Upper lobe of left lung (tissue), 6 donors: ENCODE results near the gene ST14. TPM values are rescaled to one million over a fixed set of nuclear protein-coding genes. Genes with fewer than 3 reads are reported as not detected.
A peak's percentile ranks its signal among the peaks of the same experiment; 100 is the strongest.

Experiments
- ATAC-seq, 2 donors: fragments of 200-7000 bp; cut with Tn5 transposase; one replicate each; pipeline ENCODE4 v1.9.1; 2022; ENCODE audit warnings: mild to moderate bottlenecking in 2 of 2, moderate library complexity in 2 of 2; ENCODE audit not compliant: low FRiP score in 2 of 2
- DNase-seq, 2 donors: peaks; one replicate each; pipeline ENCODE4 v3.0.0-alpha.2; 2019 to 2020
- H3K27ac ChIP-seq, 4 donors: fragments of 200-600 bp; sonication (generic); one replicate each; pipeline ENCODE4 v1.5.1; 2016 to 2019
- H3K27me3 ChIP-seq, 4 donors: fragments of 200-600 bp; sonication (generic); one replicate each; pipeline ENCODE4 v1.5.1; 2017 to 2019
- H3K36me3 ChIP-seq, 4 donors: fragments of 200-600 bp; sonication (generic); one replicate each; pipeline ENCODE4 v1.5.1; 2016 to 2019
- H3K4me1 ChIP-seq, 4 donors: fragments of 200-600 bp; sonication (generic); one replicate each; pipeline ENCODE4 v1.5.1; 2018 to 2019
- H3K4me3 ChIP-seq, 4 donors: fragments of 200-600 bp; sonication (generic); one replicate each; pipeline ENCODE4 v1.5.1; 2017 to 2019; ENCODE audit warnings: mild to moderate bottlenecking in 2 of 4, moderate library complexity in 1 of 4
- H3K9me3 ChIP-seq, 4 donors: fragments of 200-600 bp; sonication (generic); one replicate each; pipeline ENCODE4 v1.5.1; 2018 to 2019
- CTCF ChIP-seq, 6 experiments: fragments of 450-650 bp in 4 of 6; fragments of 200-600 bp in 2 of 6; sonication (generic) in 2 of 6; IDR thresholded peaks; one replicate each; pipeline ENCODE4 v1.5.1; 2016 to 2019; ENCODE audit warnings: antibody characterized with exemption in 6 of 6
- EP300 ChIP-seq, 4 donors: sonication (generic); formaldehyde crosslinking; IDR thresholded peaks; one replicate each; pipeline ENCODE4 v1.5.1; 2017; ENCODE audit warnings: antibody characterized with exemption in 4 of 4, control low read depth in 2 of 4
- POLR2A ChIP-seq, 4 donors: fragments of 450-650 bp; IDR thresholded peaks; one replicate each; pipeline ENCODE4 v1.5.1; 2016 to 2017; ENCODE audit warnings: antibody characterized with exemption in 4 of 4, mild to moderate bottlenecking in 2 of 4
- POLR2AphosphoS5 ChIP-seq, 2 donors: sonication (generic); formaldehyde crosslinking; IDR thresholded peaks; one replicate each; pipeline ENCODE4 v1.5.1; 2017; ENCODE audit warnings: antibody characterized with exemption in 2 of 2
- WGBS, 2 donors: methylation state at CpG; one replicate each; pipeline ENCODE4 v1.1.5; 2017 to 2018; 5-methylcytosine and 5-hydroxymethylcytosine counted together
- total RNA-seq, 6 donors: library from RNA; depleted of rRNA in 4 of 6; stranded (reverse); fragments of >200 nt in 4 of 6; gene quantifications; one replicate each; pipeline versions ENCODE4 v1.1.0 to v1.2.1, GENCODE V29; 2016 to 2021
- donor health status: DM: no; HTN: no; CAD: no; lungs with moderate emphysema.
- donor health status: DM: no; HTN: yes; CAD: no; lungs with severe emphysema.

Gene ST14
- total RNA-seq, 6 donors from 2014 or later, result 49.2 to 105 (median 72.1) TPM

DNA sequence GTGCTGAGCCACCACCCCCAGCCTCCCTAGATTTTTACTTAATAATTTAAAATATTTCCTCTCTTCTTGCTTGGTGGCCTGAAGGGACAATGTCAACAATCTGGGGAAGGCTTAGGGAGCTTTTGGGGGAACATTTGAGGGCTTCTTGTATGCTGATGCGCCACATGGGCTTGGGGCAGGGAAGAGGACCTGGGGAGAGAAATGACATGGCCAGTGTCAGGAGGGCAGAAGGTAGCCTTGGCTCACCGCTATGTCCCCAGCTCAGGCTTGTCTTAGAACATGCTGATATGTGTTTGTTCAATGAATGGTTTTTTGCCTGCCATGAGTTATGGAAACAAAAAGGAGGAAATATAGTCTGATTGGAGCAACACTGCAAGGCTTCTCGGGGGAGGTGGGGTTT, 51.6 kb downstream of the ST14 start:
- WGBS, 2 donors, result 81 to 83% methylated on average over 3 of the region's 3 CpGs
- ATAC-seq, result no peak
- TF ChIP-seq CTCF (IDR thresholded peaks at IDR 0.05) (no peak), POLR2A (IDR thresholded peaks at IDR 0.05) (no peak), POLR2AphosphoS5 (IDR thresholded peaks at IDR 0.05) (no peak), EP300 (IDR thresholded peaks at IDR 0.05) (no peak)

DNA sequence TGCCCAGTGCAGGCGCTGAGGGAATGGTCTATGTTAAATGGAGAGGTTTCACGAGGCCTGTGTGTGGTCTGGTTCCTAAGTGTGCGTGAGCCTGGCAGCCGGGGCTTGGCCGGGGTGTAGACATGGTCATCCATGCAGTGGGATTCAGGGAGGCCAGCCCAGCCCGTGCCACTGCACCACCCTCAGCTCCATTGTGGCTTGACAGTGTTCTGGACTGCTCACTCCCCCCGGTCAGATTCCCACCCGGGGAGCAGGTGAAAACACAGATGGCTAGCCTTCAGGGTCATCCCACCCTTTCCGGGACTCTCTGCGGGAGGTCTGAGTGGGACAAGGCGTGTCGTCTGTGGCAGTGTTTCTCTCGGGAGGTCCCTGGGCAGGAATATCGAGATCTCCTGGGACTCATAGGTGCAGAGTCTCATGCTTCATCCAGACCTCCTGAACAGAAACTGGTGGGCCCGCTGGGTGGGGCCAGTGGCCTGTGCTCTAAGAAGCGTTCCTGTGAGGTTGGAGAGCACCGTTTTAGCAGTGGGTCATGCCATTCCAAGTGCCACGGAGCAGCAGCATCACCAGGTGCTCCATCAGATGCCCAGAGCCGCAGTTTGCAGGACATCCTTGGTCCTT, 52.3 kb downstream of the ST14 start:
- H3K4me3 ChIP-seq, result no peak overlapping the region
- H3K4me1 ChIP-seq, result peaks cover 7 to 9% (median 7%) of the 10 kb centered on the region in 4 donors
- peaks cover 0 to 11% (median 4%) of the 10 kb centered on the region in 4 donors for H3K36me3 ChIP-seq
- no peak overlapping the region for H3K27ac ChIP-seq
- no peaks in the 10 kb centered on the region for H3K9me3 ChIP-seq
- ATAC-seq, result no peak
- TF ChIP-seq POLR2A (IDR thresholded peaks at IDR 0.05), result no peak
- no peak for TF ChIP-seq CTCF (IDR thresholded peaks at IDR 0.05)
- TF ChIP-seq POLR2AphosphoS5 (IDR thresholded peaks at IDR 0.05), result no peak
- 88 to 96% methylated on average over 10 to 19 of the region's 19 CpGs for WGBS, 2 donors
- peak in 1 of 2 donors; percentile 16 for DNase-seq
- no peaks in the 10 kb centered on the region for H3K27me3 ChIP-seq

More for the DNA sequence above, 51.6 kb downstream of the ST14 start:
- Histone ChIP-seq H3K4me3 (no peak overlapping the region), H3K36me3 (peaks cover 0 to 11% (median 4%) of the 10 kb centered on the region in 4 donors), H3K4me1 (peaks cover 7 to 9% (median 7%) of the 10 kb centered on the region in 4 donors), H3K9me3 (no peaks in the 10 kb centered on the region), H3K27me3 (no peaks in the 10 kb centered on the region), H3K27ac (no peak overlapping the region)
- peak in 1 of 2 donors; percentile 10 for DNase-seq

DNA sequence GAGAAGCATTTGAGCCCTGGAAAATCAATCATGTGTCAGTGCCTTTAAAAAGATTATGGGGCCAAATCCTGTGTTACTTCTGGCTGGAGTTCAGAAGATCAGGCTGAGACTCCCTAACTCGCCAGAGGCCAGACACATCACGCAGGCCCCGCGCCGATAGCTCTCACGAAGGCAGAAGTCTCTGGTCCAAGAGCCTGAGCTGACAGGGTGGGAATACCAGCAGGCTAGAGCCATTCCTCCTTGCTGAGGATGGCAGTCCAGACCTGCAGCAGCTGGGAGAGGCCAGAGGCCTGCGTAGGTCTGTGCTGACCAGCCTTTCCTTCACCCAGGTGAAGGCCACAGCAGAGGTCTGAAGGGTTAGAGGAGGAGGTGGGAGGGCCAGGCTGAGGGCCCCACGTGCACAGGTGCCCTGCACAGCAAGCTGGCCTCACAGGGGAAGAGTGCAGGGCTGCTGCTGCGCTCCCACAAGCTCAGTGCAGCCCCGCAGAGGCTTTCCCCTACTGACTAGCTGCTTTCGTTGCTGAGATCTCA, 52.9 kb downstream of the ST14 start:
- 71 to 72% methylated on average over 4 to 11 of the region's 11 CpGs for WGBS, 2 donors
- H3K27ac ChIP-seq, result no peak overlapping the region

DNA sequence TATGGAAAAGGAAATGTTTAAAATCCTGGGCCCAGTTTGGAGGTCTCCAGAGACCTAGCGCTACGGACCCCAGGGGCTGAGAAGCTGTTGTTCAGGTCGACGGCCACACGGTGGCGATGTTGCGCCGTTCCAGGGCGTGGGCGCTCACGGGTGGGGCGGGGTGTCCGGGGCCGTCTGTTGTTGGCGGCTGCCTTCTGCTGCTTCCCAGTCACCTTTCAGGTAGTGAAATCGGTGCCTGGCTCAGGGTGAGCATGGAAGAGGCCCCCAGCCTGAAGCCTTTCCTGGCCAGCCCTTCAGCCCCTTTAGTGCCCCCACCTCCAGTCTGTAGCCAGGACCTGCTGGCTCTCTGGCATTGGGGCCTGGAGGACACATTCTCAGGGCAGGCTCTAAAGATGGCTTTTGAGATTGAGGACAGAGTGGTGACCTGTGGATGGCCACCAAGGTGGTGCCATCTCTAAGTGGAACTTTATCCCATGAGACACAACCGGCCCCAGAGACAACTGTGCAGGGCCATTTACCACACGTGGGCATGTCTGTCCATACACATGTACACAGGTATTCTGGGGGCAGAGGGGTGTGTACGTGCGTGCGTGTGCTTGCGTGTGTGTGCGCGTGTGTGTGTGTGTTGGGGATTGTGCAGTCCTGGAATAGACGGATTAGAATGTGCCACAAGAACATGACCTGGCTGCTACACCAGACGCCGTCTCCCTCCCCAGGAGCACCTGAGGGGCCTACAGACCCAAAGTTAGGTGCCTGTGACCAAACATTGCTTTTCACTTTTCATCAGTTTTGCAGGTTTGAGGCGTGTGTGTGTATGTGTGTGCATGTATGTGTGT, 53.8 kb downstream of the ST14 start:
- WGBS, 2 donors, result 40 to 46% methylated on average over 20 to 28 of the region's 28 CpGs
- DNase-seq (peak; percentile 72 to 94), ATAC-seq (peak; percentile 82 to 90)
- peaks cover 0 to 9% (median 4%) of the 10 kb centered on the region in 4 donors for H3K36me3 ChIP-seq
- no peak overlapping the region for H3K4me3 ChIP-seq
- no peaks in the 10 kb centered on the region for H3K9me3 ChIP-seq
- TF ChIP-seq EP300 (IDR thresholded peaks at IDR 0.05) (no peak), CTCF (IDR thresholded peaks at IDR 0.05) (peak; percentile 86 to 92 (median 88)), POLR2A (IDR thresholded peaks at IDR 0.05) (peak in 1 of 4 donors; percentile 4)
- peaks cover 7 to 9% (median 7%) of the 10 kb centered on the region in 4 donors for H3K4me1 ChIP-seq
- H3K27me3 ChIP-seq, result no peaks in the 10 kb centered on the region
- no peak overlapping the region for H3K27ac ChIP-seq

More for the DNA sequence above, 52.9 kb downstream of the ST14 start:
- Histone ChIP-seq H3K36me3 (peaks cover 0 to 11% (median 4%) of the 10 kb centered on the region in 4 donors), H3K27me3 (no peaks in the 10 kb centered on the region), H3K9me3 (no peaks in the 10 kb centered on the region), H3K4me1 (peaks cover 7 to 9% (median 7%) of the 10 kb centered on the region in 4 donors), H3K4me3 (no peak overlapping the region)
- no peak for ATAC-seq
- TF ChIP-seq CTCF (IDR thresholded peaks at IDR 0.05), result no peak
- no peak for TF ChIP-seq POLR2A (IDR thresholded peaks at IDR 0.05)
- no peak for TF ChIP-seq EP300 (IDR thresholded peaks at IDR 0.05)
- no peak for TF ChIP-seq POLR2AphosphoS5 (IDR thresholded peaks at IDR 0.05)
- DNase-seq, result peak in 1 of 2 donors; percentile 8
